Measurements from ENCODE around the gene FLACC1. TPM values are rescaled to one million over a fixed set of nuclear protein-coding genes. Genes with fewer than 3 reads are reported as not detected.

FLACC1 gene
- total and polyA plus RNA-seq, 2 of the 8 experiments (the other 6 are each of a cell fraction or from before 2014, with no cell fraction given) = 0.58 TPM; not detected in 1

DNA sequence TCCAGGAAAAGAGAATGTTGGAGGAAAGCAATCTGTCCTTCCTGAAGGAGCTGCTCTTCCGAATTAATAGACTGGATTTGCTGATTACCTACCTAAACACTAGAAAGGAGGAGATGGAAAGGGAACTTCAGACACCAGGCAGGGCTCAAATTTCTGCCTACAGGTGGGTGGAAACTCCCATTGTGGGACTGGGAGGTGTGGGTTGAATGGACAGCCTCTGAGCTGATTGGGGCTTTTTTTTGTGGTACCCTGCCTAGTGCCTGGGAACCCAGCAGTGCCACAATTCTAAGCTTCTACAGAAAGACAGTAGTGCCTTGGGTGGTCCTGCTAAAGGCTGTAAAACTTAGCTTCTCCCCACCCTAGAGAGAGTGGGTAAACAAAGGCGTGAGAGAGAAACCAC, 90.5 kb downstream of the FLACC1 start:
- no peaks in the 10 kb centered on the region for H3K36me3 ChIP-seq (ENCODE audit: control insufficient read depth in 2 of 4, insufficient read depth in 4 of 4, low read length in 3 of 4)
- H3K18ac ChIP-seq (ENCODE audit: extremely low read depth, low read length) = no peak overlapping the region
- H3K4ac ChIP-seq (replicated peaks; ENCODE audit: insufficient read length, low read depth, low read length) = no peak overlapping the region
- no peaks in the 10 kb centered on the region for H3K23me2 ChIP-seq (ENCODE audit: low read depth, low read length)
- no peak overlapping the region for H4K91ac ChIP-seq (replicated peaks; ENCODE audit: insufficient read length, low read length)
- H4K5ac ChIP-seq (ENCODE audit: insufficient read length, low read depth, low read length) = no peak overlapping the region
- POLR2A ChIA-PET (ENCODE audit: partially characterized antibody) = no interaction called here
- no peaks in the 10 kb centered on the region for H3K79me1 ChIP-seq (ENCODE audit: low read depth, low read length)
- FAIRE-seq (no peak), DNase-seq (ENCODE audit: low read depth in 1 of 2, low spot score in 2 of 2) (no peak)
- H3K4me3 ChIP-seq (ENCODE audit: extremely low read depth in 1 of 4, insufficient read depth in 2 of 4, low read depth in 3 of 4, low read length in 4 of 4) = no peak overlapping the region
- no peak overlapping the region for H2BK12ac ChIP-seq (ENCODE audit: low read depth, low read length)
- TF ChIP-seq BCL11A (IDR thresholded peaks at IDR 0.05; ENCODE audit: low read depth in 2 of 2, low read length in 2 of 2) = no peak
- no peak for TF ChIP-seq JUND (IDR thresholded peaks at IDR 0.05; ENCODE audit: low read length)
- TF ChIP-seq POLR2A (IDR thresholded peaks at IDR 0.05; ENCODE audit: control extremely low read depth in 1 of 2, low read depth in 2 of 2, low read length in 2 of 2) = no peak
- no peak for TF ChIP-seq RNF2 (IDR thresholded peaks at IDR 0.05; ENCODE audit: borderline replicate concordance, low read depth, low read length, missing control alignments, poor library complexity, severe bottlenecking)
- no peak for TF ChIP-seq SP4 (IDR thresholded peaks at IDR 0.05; ENCODE audit: low read length)
- no peak for TF ChIP-seq NANOG (IDR thresholded peaks at IDR 0.05; ENCODE audit: insufficient read depth, low read depth, low read length, poor library complexity, severe bottlenecking)
- no peak for TF ChIP-seq FOSL1 (IDR thresholded peaks at IDR 0.05; ENCODE audit: insufficient read depth, low read depth, low read length)
- no peak for TF ChIP-seq RBBP5 (IDR thresholded peaks at IDR 0.05; ENCODE audit: borderline replicate concordance, low read depth, low read length)
- no peak overlapping the region for H3K23ac ChIP-seq (ENCODE audit: insufficient read length)
- no peak overlapping the region for H3K9ac ChIP-seq (replicated peaks in 1 of 4; ENCODE audit: extremely low read depth in 1 of 4, low read depth in 3 of 4, low read length in 3 of 4)
- H3K9me3 ChIP-seq (ENCODE audit: insufficient read depth in 2 of 2, low read depth in 1 of 2, low read length in 1 of 2) = no peaks in the 10 kb centered on the region
- H3K27ac ChIP-seq (ENCODE audit: low read depth, low read length) = no peak overlapping the region
- no peak overlapping the region for H2BK15ac ChIP-seq (ENCODE audit: low read length)
- no peak overlapping the region for H3K4me2 ChIP-seq (ENCODE audit: insufficient read depth in 1 of 2, low read depth in 2 of 2, low read length in 2 of 2)
- no peak overlapping the region for H4K8ac ChIP-seq (ENCODE audit: extremely low read depth, insufficient read depth, low read length)
- CTCF ChIA-PET (ENCODE audit: partially characterized antibody) = interaction anchor here (0.9 to 1.5 kb wide), 3 partner anchors 10 to 51 kb away, joined by 3 to 8 read pairs (median 3); no protein-coding TSS in a partner anchor
- no peak overlapping the region for H2AFZ ChIP-seq (ENCODE audit: low read length)
- H2BK120ac ChIP-seq (replicated peaks; ENCODE audit: low read depth, low read length) = no peak overlapping the region
- H3K4me1 ChIP-seq (replicated peaks in 1 of 4; ENCODE audit: control insufficient read depth in 3 of 4, insufficient read depth in 4 of 4, low read length in 3 of 4) = no peaks in the 10 kb centered on the region
- no peaks in the 10 kb centered on the region for H3K79me2 ChIP-seq (ENCODE audit: control insufficient read depth in 1 of 2, insufficient read depth in 2 of 2, low read length in 2 of 2)
- H2BK20ac ChIP-seq (ENCODE audit: low read length) = no peak overlapping the region
- H2AK5ac ChIP-seq (ENCODE audit: low read depth, low read length) = no peak overlapping the region
- H3K56ac ChIP-seq (replicated peaks; ENCODE audit: insufficient read length, low read depth, low read length) = no peak overlapping the region
- H3K27me3 ChIP-seq (replicated peaks in 1 of 4; ENCODE audit: control insufficient read depth in 3 of 4, extremely low read depth in 1 of 4, insufficient read depth in 3 of 4, low read length in 3 of 4) = no peaks in the 10 kb centered on the region
- no peak overlapping the region for H3K14ac ChIP-seq (ENCODE audit: insufficient read length)
- H4K20me1 ChIP-seq (replicated peaks in 1 of 2; ENCODE audit: control insufficient read depth in 1 of 2, insufficient read depth in 2 of 2, low read length in 2 of 2) = no peaks in the 10 kb centered on the region
- 85% methylated on average over 2 of the region's 2 CpGs; no CpG with 5 or more reads in 1 of the 2 experiments for WGBS, 2 experiments (ENCODE audit: extremely low coverage in 1 of 2, insufficient coverage in 1 of 2, insufficient read length in 1 of 2, insufficient replicate concordance in 2 of 2, low coverage in 1 of 2, low lambda C conversion rate in 2 of 2, missing lambda C conversion rate in 1 of 2)
- H2BK5ac ChIP-seq (ENCODE audit: low read depth, low read length) = no peak overlapping the region

Measured in H1 (cell line).